ENCODE data around the gene SLC12A5. TPM values are rescaled to one million over a fixed set of nuclear protein-coding genes. Genes with fewer than 3 reads are reported as not detected.

The SLC12A5 gene
- total and polyA plus RNA-seq, 2 of the 4 experiments (the other 2 are of a cell fraction), result 2.2 TPM; not detected in 1

GRCh38 chr20:46030284-46031013 is 1.4 kb downstream of the SLC12A5 start:
- no peaks in the 10 kb centered on the region for H3K9me1 ChIP-seq (ENCODE audit: insufficient read depth, low read length)
- no peak overlapping the region for H3K4me2 ChIP-seq (ENCODE audit: low read depth, low read length)
- H2BK15ac ChIP-seq (ENCODE audit: low read depth, low read length), result no peak overlapping the region
- no peak overlapping the region for H2BK120ac ChIP-seq (ENCODE audit: low read depth, low read length)
- no peak overlapping the region for H4K91ac ChIP-seq (ENCODE audit: insufficient read depth, low read depth, low read length)
- H3K9me3 ChIP-seq (ENCODE audit: control insufficient read depth, insufficient read depth, low read length), result peaks cover 2% of the 10 kb centered on the region; the same call in 1 of the 2 replicates
- H3K36me3 ChIP-seq (ENCODE audit: control insufficient read depth, insufficient read depth, low read length), result no peaks in the 10 kb centered on the region
- H3K27me3 ChIP-seq (ENCODE audit: control insufficient read depth, insufficient read depth, low read length), result peaks cover 60% of the 10 kb centered on the region
- no peak overlapping the region for H2AK5ac ChIP-seq (ENCODE audit: low read depth, low read length)
- H2BK20ac ChIP-seq (ENCODE audit: low read depth, low read length), result no peak overlapping the region
- ATAC-seq (ENCODE audit: low read depth) (no peak), DNase-seq (no peak)
- 18% methylated on average over 19 of the region's 49 CpGs; no CpG with 5 or more reads in 1 of the 2 experiments for WGBS, 2 experiments (ENCODE audit: extremely low coverage in 2 of 2, insufficient read length in 1 of 2)
- H3K9ac ChIP-seq (ENCODE audit: low read depth, low read length), result no peak overlapping the region
- ChIA-PET POLR2A (ENCODE audit: unreplicated experiment) (no interaction called here), CTCF (interaction anchor here (1.3 kb wide), 1 partner anchor 43 kb away, joined by 4 read pairs; no protein-coding TSS in a partner anchor)
- no peak overlapping the region for H3K27ac ChIP-seq (ENCODE audit: insufficient read depth, low read length)
- no peaks in the 10 kb centered on the region for H3K79me1 ChIP-seq (ENCODE audit: low read depth in 1 of 2, low read length in 2 of 2)
- H3K18ac ChIP-seq (ENCODE audit: low read depth, low read length), result no peak overlapping the region
- no peak overlapping the region for H3K56ac ChIP-seq (ENCODE audit: extremely low read depth, insufficient read depth, low read length)
- H2AFZ ChIP-seq (replicated peaks; ENCODE audit: low read length, poor library complexity), result no peak overlapping the region
- H3K4me3 ChIP-seq (ENCODE audit: insufficient read depth, low read depth, low read length), result no peak overlapping the region
- H2AK9ac ChIP-seq (replicated peaks; ENCODE audit: low read depth, low read length, poor library complexity), result no peak overlapping the region
- no peaks in the 10 kb centered on the region for H3K4me1 ChIP-seq (ENCODE audit: control insufficient read depth, insufficient read depth, low read length)
- no peak overlapping the region for H4K5ac ChIP-seq (ENCODE audit: low read depth, low read length)
- H2BK5ac ChIP-seq (ENCODE audit: low read depth, low read length, poor library complexity, severe bottlenecking), result no peak overlapping the region
- no TSS peak for BruUV-seq (replicated peaks)
- no peak overlapping the region for H4K8ac ChIP-seq (ENCODE audit: low read depth in 2 of 2, low read length in 2 of 2)
- no peak overlapping the region for H3K23ac ChIP-seq (ENCODE audit: low read depth, low read length)
- intact Hi-C loops (cut with micrococcal nuclease) (no loop called here), dilution Hi-C loops (cut with HindIII; ENCODE audit: low sequenced_read_pairs, unreplicated experiment) (no loop called here), in situ Hi-C loops (cut with MboI; ENCODE audit: low sequenced_read_pairs) (no loop called here)
- TF ChIP-seq POLR2A (IDR thresholded peaks at IDR 0.05; ENCODE audit: low read depth, low read length), result no peak
- TF ChIP-seq RAD21 (IDR thresholded peaks at IDR 0.05; ENCODE audit: low read length), result no peak
- no peak for TF ChIP-seq CHD1 (IDR thresholded peaks at IDR 0.05; ENCODE audit: low read depth, low read length)
- TF ChIP-seq RCOR1 (IDR thresholded peaks at IDR 0.05; ENCODE audit: insufficient replicate concordance, low read length), result no peak
- no peak for TF ChIP-seq RFX5 (IDR thresholded peaks at IDR 0.05; ENCODE audit: low read depth, low read length)
- no peak for TF ChIP-seq FOS (IDR thresholded peaks at IDR 0.05; ENCODE audit: low read depth, low read length)
- TF ChIP-seq BHLHE40 (IDR thresholded peaks at IDR 0.05; ENCODE audit: low read depth, low read length), result no peak
- no peak for TF ChIP-seq NFE2L2 (IDR thresholded peaks at IDR 0.05; ENCODE audit: low read depth, low read length)
- no peak for TF ChIP-seq CTCF (conservative IDR thresholded peaks at IDR 0.05; ENCODE audit: low read depth, low read length)
- TF ChIP-seq SMC3 (IDR thresholded peaks at IDR 0.05; ENCODE audit: low read depth, low read length), result no peak
- no peak for TF ChIP-seq MAFK (IDR thresholded peaks at IDR 0.05; ENCODE audit: low read depth, low read length)
- no peak for TF ChIP-seq MAZ (IDR thresholded peaks at IDR 0.05; ENCODE audit: borderline replicate concordance, low read depth, low read length)
- no peak for TF ChIP-seq MXI1 (IDR thresholded peaks at IDR 0.05; ENCODE audit: borderline replicate concordance, low read depth, low read length)
- TF ChIP-seq CEBPB (IDR thresholded peaks at IDR 0.05; ENCODE audit: low read depth, low read length), result no peak
- TF ChIP-seq USF2 (IDR thresholded peaks at IDR 0.05; ENCODE audit: low read depth, low read length), result no peak
- no peak for TF ChIP-seq ELK1 (IDR thresholded peaks at IDR 0.05; ENCODE audit: borderline replicate concordance, low read depth, low read length)
- no peak overlapping the region for H3K4ac ChIP-seq (ENCODE audit: low read depth, low read length)
- no peak overlapping the region for H3K14ac ChIP-seq (replicated peaks; ENCODE audit: low read depth, low read length)
- no peaks in the 10 kb centered on the region; the same call in 1 of the 2 replicates for H4K20me1 ChIP-seq (ENCODE audit: insufficient read depth, low read length)
